Endodermal cell (in vitro differentiated cells): Measurements from ENCODE around the gene RYR2. TPM values are rescaled to one million over a fixed set of nuclear protein-coding genes. Genes with fewer than 3 reads are reported as not detected.

Experiments
- DNase-seq: peaks from one replicate; pipeline ENCODE4 v3.0.0-alpha.2; 2017
- H3K27ac ChIP-seq: 2 replicates; pipeline ENCODE4 v1.5.1; 2013; ENCODE audit warnings: mild to moderate bottlenecking, low read depth, low read length, moderate library complexity
- H3K27me3 ChIP-seq: 2 replicates; pipeline ENCODE4 v1.6.1; 2013; ENCODE audit warnings: mild to moderate bottlenecking, low read length, moderate library complexity; ENCODE audit not compliant: insufficient read depth, control insufficient read depth, poor library complexity, severe bottlenecking
- H3K36me3 ChIP-seq: 2 replicates; pipeline ENCODE4 v1.7.0; 2013; ENCODE audit warnings: mild to moderate bottlenecking, low read length, moderate library complexity; ENCODE audit not compliant: control insufficient read depth, insufficient read depth
- H3K4me1 ChIP-seq: one replicate; pipeline ENCODE4 v1.7.0; 2013; ENCODE audit warnings: low read length; ENCODE audit not compliant: control insufficient read depth, insufficient read depth
- H3K4me3 ChIP-seq: 2 replicates; pipeline ENCODE4 v1.5.1; 2013; ENCODE audit warnings: mild to moderate bottlenecking, low read length, moderate library complexity
- H3K9ac ChIP-seq: 2 replicates; pipeline ENCODE4 v1.6.1; 2013; ENCODE audit warnings: mild to moderate bottlenecking, low read length, moderate library complexity; ENCODE audit not compliant: poor library complexity, severe bottlenecking; ENCODE audit errors: extremely low read depth
- H3K9me3 ChIP-seq: 2 replicates; pipeline ENCODE4 v1.6.1; 2013; ENCODE audit warnings: mild to moderate bottlenecking, low read length, moderate library complexity; ENCODE audit not compliant: control insufficient read depth
- H3K27ac Mint-ChIP-seq: 2 replicates; pipeline ENCODE4 v1.8.0; 2020; ENCODE audit warnings: mixed read lengths
- H3K27me3 Mint-ChIP-seq: 2 replicates; pipeline ENCODE4 v1.8.0; 2021; ENCODE audit warnings: mild to moderate bottlenecking, mixed read lengths; ENCODE audit not compliant: insufficient read depth
- H3K36me3 Mint-ChIP-seq: 2 replicates; pipeline ENCODE4 v1.8.0; 2020; ENCODE audit warnings: low read depth, mixed read lengths
- H3K4me1 Mint-ChIP-seq: 2 replicates; pipeline ENCODE4 v1.8.0; 2020; ENCODE audit warnings: mixed read lengths
- H3K4me3 Mint-ChIP-seq: 2 replicates; pipeline ENCODE4 v1.8.0; 2020; ENCODE audit warnings: mild to moderate bottlenecking, moderate library complexity, mixed read lengths
- H3K9me3 Mint-ChIP-seq: 2 replicates; pipeline ENCODE4 v1.8.0; 2020; ENCODE audit warnings: mild to moderate bottlenecking, mixed read lengths
- CTCF ChIP-seq: fragments of 200-600 bp; sonication (generic); conservative IDR thresholded peaks from 2 replicates; pipeline ENCODE4 v1.5.0; 2021; ENCODE audit warnings: antibody characterized with exemption, mild to moderate bottlenecking
- WGBS, 2 experiments: methylation state at CpG; one replicate each; pipeline versions ENCODE4 v1.1.5 to v1.1.7; 2013; ENCODE audit warnings: missing lambda C conversion rate in 2 of 2, mixed read lengths in 1 of 2; ENCODE audit not compliant: insufficient coverage in 1 of 2, insufficient read length in 1 of 2; 5-methylcytosine and 5-hydroxymethylcytosine counted together
- total RNA-seq, 2 donors: library from RNA; stranded (reverse); fragmentation: NEBNext Ultra II Directional in 1 of 2; extraction: Animal tissue kit (Norgen Biotek cat#: 25700) in 1 of 2; gene quantifications; 2 replicates in 1 of 2; 3 replicates in 1 of 2; pipeline ENCODE4 v1.2.1, GENCODE V29; 2021

RYR2 gene
- total RNA-seq, 2 donors from 2014 or later, result 0.95 to 2.4 TPM

DNA sequence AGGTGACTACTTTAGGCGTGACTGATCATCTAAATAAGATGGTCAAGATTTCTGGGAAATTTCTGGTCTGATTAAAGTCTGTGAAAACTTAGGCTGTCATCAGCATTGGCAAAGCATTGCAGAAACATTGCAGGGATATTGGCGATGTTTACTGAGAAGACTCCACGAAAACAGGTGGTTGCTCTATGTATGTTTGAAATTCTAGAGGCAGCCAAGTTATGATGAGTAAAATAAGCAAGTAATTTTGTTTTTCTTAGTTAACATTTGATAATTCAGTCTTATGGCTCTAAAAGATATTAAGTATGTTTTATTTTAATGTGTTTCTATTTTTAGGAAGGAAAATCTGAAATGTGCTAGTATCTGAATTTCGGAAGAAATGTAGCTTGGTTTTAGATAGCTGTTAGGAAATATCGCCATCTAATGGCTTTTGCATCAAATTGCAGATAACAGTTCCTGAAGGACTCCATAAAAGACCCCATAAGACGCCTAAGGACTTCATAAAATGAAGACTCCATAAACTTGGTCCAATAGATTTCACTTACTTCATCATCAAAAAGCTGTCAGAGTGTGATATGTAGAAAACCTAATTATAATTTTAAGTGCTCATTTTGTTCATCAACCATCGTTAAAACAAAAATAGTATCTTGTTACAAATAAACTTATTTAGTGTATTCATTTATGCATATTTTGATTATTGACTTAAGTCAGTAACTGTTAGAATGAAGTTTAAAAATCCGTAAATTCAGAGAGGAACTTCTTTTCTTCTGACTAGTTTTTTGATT, 344.6 kb downstream of the RYR2 start:
- Histone ChIP-seq H3K4me3 (no peak overlapping the region), H3K27me3 (no peaks in the 10 kb centered on the region), H3K9ac (no peak overlapping the region), H3K36me3 (no peaks in the 10 kb centered on the region), H3K9me3 (no peaks in the 10 kb centered on the region), H3K27ac (no peak overlapping the region), H3K4me1 (no peaks in the 10 kb centered on the region)
- WGBS, 2 experiments, result 63 to 66% methylated on average over 7 of the region's 8 CpGs
- peaks cover 4% of the 10 kb centered on the region for H3K4me1 Mint-ChIP-seq
- no peak overlapping the region for H3K27ac Mint-ChIP-seq
- TF ChIP-seq CTCF, result peak; percentile 90
- no peaks in the 10 kb centered on the region for H3K36me3 Mint-ChIP-seq
- H3K4me3 Mint-ChIP-seq, result no peak overlapping the region
- no peak for DNase-seq
- no peaks in the 10 kb centered on the region for H3K27me3 Mint-ChIP-seq
- H3K9me3 Mint-ChIP-seq, result no peaks in the 10 kb centered on the region

DNA sequence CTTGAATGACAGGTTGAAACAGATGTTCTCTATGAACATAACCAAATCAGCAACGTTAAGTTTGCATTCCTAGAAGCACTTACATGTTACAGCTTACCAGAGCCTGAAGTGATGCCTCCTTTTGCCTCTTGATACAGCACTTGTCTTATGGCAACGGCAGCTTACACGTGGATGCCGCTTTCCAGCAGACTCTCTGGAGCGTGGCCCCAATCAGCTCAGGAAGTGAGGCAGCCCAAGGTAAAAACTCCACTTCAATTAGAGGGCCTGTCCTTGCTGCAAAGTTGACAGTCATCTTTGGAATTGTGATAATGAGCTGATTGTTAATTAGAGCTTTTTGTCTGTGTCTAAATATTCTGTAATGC, 345.1 kb downstream of the RYR2 start:
- TF ChIP-seq CTCF, result no peak
- H3K27me3 Mint-ChIP-seq, result no peaks in the 10 kb centered on the region
- Histone ChIP-seq H3K4me1 (no peaks in the 10 kb centered on the region), H3K27ac (no peak overlapping the region), H3K9me3 (no peaks in the 10 kb centered on the region), H3K27me3 (no peaks in the 10 kb centered on the region), H3K36me3 (no peaks in the 10 kb centered on the region), H3K9ac (no peak overlapping the region), H3K4me3 (no peak overlapping the region)
- no peak overlapping the region for H3K4me3 Mint-ChIP-seq
- H3K9me3 Mint-ChIP-seq, result no peaks in the 10 kb centered on the region
- H3K27ac Mint-ChIP-seq, result no peak overlapping the region
- peaks cover 4% of the 10 kb centered on the region for H3K4me1 Mint-ChIP-seq
- DNase-seq, result no peak
- WGBS, 2 experiments, result 89 to 96% methylated on average over 1 to 5 of the region's 5 CpGs
- no peaks in the 10 kb centered on the region for H3K36me3 Mint-ChIP-seq

DNA sequence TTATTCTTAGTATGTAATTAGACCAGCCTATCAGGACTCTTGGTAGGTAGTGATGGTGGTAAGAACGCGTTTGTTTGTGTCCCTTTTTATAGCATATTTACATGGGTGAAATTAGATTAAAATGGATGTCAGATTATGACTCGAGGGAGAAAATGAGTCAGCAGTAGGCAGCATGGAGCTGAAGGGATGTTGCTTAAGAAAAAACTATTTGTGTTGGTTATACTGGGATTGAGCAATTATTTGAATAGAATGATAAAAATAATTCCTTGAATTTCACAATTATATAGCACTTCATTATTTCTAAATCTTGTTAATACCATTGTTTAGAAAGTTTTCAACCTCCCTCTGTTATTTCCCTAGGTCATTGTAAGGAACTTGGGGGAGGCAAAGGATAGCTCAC, 348.8 kb downstream of the RYR2 start:
- Mint-ChIP-seq H3K4me1 (no peaks in the 10 kb centered on the region), H3K4me3 (no peak overlapping the region), H3K27me3 (no peaks in the 10 kb centered on the region), H3K27ac (no peak overlapping the region), H3K9me3 (no peaks in the 10 kb centered on the region), H3K36me3 (peaks cover 1% of the 10 kb centered on the region)
- TF ChIP-seq CTCF, result no peak
- no peaks in the 10 kb centered on the region for H3K9me3 ChIP-seq
- no peaks in the 10 kb centered on the region for H3K27me3 ChIP-seq
- no peaks in the 10 kb centered on the region for H3K4me1 ChIP-seq
- H3K4me3 ChIP-seq, result no peak overlapping the region
- 74 to 80% methylated on average over 3 of the region's 3 CpGs for whole genome bisulfite sequencing, 2 experiments
- no peaks in the 10 kb centered on the region for H3K36me3 ChIP-seq
- DNase-seq, result no peak
- no peak overlapping the region for H3K9ac ChIP-seq
- H3K27ac ChIP-seq, result no peak overlapping the region
